ENCODE measurements around the gene TMEM132D.

GRCh38 chr12:129081755-129082250 lies 822.0 kb downstream of the TMEM132D start:
- no peak for TF ChIP-seq CTCF (tag by site-specific recombination; IDR thresholded peaks at IDR 0.05)
- TF ChIP-seq BCL11A (tag by site-specific recombination; IDR thresholded peaks at IDR 0.05; ENCODE audit: low read depth): no peak
- TF ChIP-seq, protein P1, sequence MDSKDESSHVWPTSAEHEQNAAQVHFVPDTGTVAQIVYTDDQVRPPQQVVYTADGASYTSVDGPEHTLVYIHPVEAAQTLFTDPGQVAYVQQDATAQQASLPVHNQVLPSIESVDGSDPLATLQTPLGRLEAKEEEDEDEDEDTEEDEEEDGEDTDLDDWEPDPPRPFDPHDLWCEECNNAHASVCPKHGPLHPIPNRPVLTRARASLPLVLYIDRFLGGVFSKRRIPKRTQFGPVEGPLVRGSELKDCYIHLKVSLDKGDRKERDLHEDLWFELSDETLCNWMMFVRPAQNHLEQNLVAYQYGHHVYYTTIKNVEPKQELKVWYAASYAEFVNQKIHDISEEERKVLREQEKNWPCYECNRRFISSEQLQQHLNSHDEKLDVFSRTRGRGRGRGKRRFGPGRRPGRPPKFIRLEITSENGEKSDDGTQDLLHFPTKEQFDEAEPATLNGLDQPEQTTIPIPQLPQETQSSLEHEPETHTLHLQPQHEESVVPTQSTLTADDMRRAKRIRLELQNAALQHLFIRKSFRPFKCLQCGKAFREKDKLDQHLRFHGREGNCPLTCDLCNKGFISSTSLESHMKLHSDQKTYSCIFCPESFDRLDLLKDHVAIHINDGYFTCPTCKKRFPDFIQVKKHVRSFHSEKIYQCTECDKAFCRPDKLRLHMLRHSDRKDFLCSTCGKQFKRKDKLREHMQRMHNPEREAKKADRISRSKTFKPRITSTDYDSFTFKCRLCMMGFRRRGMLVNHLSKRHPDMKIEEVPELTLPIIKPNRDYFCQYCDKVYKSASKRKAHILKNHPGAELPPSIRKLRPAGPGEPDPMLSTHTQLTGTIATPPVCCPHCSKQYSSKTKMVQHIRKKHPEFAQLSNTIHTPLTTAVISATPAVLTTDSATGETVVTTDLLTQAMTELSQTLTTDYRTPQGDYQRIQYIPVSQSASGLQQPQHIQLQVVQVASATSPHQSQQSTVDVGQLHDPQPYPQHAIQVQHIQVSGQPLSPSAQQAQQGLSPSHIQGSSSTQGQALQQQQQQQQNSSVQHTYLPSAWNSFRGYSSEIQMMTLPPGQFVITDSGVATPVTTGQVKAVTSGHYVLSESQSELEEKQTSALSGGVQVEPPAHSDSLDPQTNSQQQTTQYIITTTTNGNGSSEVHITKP (tag by site-specific recombination; IDR thresholded peaks at IDR 0.05): no peak
- TF ChIP-seq, protein P2, sequence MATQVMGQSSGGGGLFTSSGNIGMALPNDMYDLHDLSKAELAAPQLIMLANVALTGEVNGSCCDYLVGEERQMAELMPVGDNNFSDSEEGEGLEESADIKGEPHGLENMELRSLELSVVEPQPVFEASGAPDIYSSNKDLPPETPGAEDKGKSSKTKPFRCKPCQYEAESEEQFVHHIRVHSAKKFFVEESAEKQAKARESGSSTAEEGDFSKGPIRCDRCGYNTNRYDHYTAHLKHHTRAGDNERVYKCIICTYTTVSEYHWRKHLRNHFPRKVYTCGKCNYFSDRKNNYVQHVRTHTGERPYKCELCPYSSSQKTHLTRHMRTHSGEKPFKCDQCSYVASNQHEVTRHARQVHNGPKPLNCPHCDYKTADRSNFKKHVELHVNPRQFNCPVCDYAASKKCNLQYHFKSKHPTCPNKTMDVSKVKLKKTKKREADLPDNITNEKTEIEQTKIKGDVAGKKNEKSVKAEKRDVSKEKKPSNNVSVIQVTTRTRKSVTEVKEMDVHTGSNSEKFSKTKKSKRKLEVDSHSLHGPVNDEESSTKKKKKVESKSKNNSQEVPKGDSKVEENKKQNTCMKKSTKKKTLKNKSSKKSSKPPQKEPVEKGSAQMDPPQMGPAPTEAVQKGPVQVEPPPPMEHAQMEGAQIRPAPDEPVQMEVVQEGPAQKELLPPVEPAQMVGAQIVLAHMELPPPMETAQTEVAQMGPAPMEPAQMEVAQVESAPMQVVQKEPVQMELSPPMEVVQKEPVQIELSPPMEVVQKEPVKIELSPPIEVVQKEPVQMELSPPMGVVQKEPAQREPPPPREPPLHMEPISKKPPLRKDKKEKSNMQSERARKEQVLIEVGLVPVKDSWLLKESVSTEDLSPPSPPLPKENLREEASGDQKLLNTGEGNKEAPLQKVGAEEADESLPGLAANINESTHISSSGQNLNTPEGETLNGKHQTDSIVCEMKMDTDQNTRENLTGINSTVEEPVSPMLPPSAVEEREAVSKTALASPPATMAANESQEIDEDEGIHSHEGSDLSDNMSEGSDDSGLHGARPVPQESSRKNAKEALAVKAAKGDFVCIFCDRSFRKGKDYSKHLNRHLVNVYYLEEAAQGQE (tag by site-specific recombination; IDR thresholded peaks at IDR 0.05): no peak
- TF ChIP-seq, protein P3, sequence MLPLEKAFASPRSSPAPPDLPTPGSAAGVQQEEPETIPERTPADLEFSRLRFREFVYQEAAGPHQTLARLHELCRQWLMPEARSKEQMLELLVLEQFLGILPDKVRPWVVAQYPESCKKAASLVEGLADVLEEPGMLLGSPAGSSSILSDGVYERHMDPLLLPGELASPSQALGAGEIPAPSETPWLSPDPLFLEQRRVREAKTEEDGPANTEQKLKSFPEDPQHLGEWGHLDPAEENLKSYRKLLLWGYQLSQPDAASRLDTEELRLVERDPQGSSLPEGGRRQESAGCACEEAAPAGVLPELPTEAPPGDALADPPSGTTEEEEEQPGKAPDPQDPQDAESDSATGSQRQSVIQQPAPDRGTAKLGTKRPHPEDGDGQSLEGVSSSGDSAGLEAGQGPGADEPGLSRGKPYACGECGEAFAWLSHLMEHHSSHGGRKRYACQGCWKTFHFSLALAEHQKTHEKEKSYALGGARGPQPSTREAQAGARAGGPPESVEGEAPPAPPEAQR (tag by site-specific recombination; IDR thresholded peaks at IDR 0.05): no peak
- no peak for TF ChIP-seq ZBTB1 (tag by site-specific recombination; IDR thresholded peaks at IDR 0.05)

Data from HEK293 (cell line).